Esophagus (tissue), 2 donors: ENCODE measurements around the gene RPH3AL. TPM values are rescaled to one million over a fixed set of nuclear protein-coding genes. Genes with fewer than 3 reads are reported as not detected.
"Not testable (repeated sequence)": the region's sequence is repeated elsewhere in the genome, so short reads cannot be mapped to it uniquely, and the experiment has no call there.

Source experiments
- H3K27ac ChIP-seq, 2 donors: one replicate each; pipeline ENCODE4 v1.5.1; 2013; ENCODE audit warnings: low read depth in 2 of 2, mild to moderate bottlenecking in 2 of 2, inconsistent platforms in 1 of 2, low read length in 1 of 2, moderate library complexity in 1 of 2
- H3K27me3 ChIP-seq, 2 donors: one replicate each; pipeline ENCODE4 v1.6.1; 2013; ENCODE audit warnings: low read length in 2 of 2, control low read depth in 1 of 2, mild to moderate bottlenecking in 1 of 2; ENCODE audit not compliant: insufficient read depth in 2 of 2, control insufficient read depth in 1 of 2
- H3K36me3 ChIP-seq, 2 donors: one replicate each; pipeline ENCODE4 v1.6.1; 2013; ENCODE audit warnings: low read length in 1 of 2; ENCODE audit not compliant: control insufficient read depth in 2 of 2, insufficient read depth in 2 of 2
- H3K4me1 ChIP-seq, 2 donors: one replicate each; pipeline ENCODE4 v1.6.1; 2013; ENCODE audit warnings: low read length in 1 of 2; ENCODE audit not compliant: control insufficient read depth in 2 of 2, insufficient read depth in 2 of 2
- H3K4me3 ChIP-seq, 2 donors: one replicate each; pipeline ENCODE4 v1.5.1; 2013; ENCODE audit warnings: low read length in 2 of 2, mild to moderate bottlenecking in 2 of 2, low read depth in 1 of 2, moderate library complexity in 1 of 2
- H3K9me3 ChIP-seq, 2 donors: one replicate each; pipeline ENCODE4 v1.6.1; 2013; ENCODE audit warnings: mild to moderate bottlenecking in 2 of 2, low read depth in 1 of 2, low read length in 1 of 2, moderate library complexity in 1 of 2; ENCODE audit not compliant: control insufficient read depth in 2 of 2, insufficient read depth in 1 of 2
- WGBS, 2 donors: extraction: QIAGEN DNeasy Blood & Tissue Kit; methylation state at CpG; one replicate each; pipeline ENCODE4 v1.1.7; 2013; 5-methylcytosine and 5-hydroxymethylcytosine counted together
- polyA plus RNA-seq, 2 donors: library from polyadenylated mRNA; stranded (reverse); fragments of 200-250 nt; gene quantifications; one replicate each; pipeline ENCODE4 v1.2.3, GENCODE V29; 2013
- donor health status: healthy with polysubstance abuse.
- donor health status: Bipolar disorder and iron deficiency.

Gene RPH3AL
- polyA plus RNA-seq, 2 donors = 3.2 to 6.1 TPM

- 90% methylated on average over 23 of the region's 23 CpGs for WGBS, 2 donors
- no peaks in the 10 kb centered on the region for H3K36me3 ChIP-seq
- H3K27me3 ChIP-seq = no peaks in the 10 kb centered on the region
- H3K4me1 ChIP-seq = peaks cover 0 to 2% of the 10 kb centered on the region in 2 donors
- H3K9me3 ChIP-seq = no peaks in the 10 kb centered on the region
- H3K4me3 ChIP-seq = no peak overlapping the region
- H3K27ac ChIP-seq = no peak overlapping the region
These were observed 114.3 kb downstream of the RPH3AL start for GRCh38 chr17:238071-238963.

DNA sequence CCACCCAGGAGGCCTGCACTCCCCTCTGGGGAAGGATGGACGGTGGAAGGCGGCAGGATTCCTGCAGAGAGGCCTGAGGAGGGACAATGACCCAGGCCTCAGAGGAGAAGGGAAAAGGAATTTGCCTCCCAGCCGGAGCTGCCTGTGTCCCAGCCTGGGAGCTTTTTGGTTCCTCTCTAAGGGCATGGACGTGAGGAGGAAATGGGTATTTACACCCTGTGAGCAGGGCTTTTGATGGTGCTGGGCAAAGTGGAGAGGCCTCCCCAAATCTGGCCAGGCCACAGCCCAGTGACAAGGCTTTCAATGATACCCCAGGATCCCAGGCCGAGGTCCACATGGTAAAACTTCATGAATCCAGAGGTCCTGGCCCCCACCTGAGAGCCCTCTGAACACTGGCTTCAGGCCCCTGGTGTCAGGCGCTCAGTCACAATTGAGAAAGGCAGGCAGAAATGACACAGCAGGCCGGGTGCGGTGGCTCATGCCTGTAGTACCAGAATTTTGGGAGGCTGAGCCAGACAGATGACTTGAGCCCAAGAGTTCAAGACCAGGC is 115.1 kb downstream of the RPH3AL start:
- no peaks in the 10 kb centered on the region for H3K36me3 ChIP-seq
- peaks cover 0 to 2% of the 10 kb centered on the region in 2 donors for H3K4me1 ChIP-seq
- no peak overlapping the region for H3K4me3 ChIP-seq
- no peaks in the 10 kb centered on the region for H3K9me3 ChIP-seq
- 81 to 85% methylated on average over 8 of the region's 8 CpGs for WGBS, 2 donors
- H3K27ac ChIP-seq = no peak overlapping the region
- H3K27me3 ChIP-seq = no peaks in the 10 kb centered on the region

DNA sequence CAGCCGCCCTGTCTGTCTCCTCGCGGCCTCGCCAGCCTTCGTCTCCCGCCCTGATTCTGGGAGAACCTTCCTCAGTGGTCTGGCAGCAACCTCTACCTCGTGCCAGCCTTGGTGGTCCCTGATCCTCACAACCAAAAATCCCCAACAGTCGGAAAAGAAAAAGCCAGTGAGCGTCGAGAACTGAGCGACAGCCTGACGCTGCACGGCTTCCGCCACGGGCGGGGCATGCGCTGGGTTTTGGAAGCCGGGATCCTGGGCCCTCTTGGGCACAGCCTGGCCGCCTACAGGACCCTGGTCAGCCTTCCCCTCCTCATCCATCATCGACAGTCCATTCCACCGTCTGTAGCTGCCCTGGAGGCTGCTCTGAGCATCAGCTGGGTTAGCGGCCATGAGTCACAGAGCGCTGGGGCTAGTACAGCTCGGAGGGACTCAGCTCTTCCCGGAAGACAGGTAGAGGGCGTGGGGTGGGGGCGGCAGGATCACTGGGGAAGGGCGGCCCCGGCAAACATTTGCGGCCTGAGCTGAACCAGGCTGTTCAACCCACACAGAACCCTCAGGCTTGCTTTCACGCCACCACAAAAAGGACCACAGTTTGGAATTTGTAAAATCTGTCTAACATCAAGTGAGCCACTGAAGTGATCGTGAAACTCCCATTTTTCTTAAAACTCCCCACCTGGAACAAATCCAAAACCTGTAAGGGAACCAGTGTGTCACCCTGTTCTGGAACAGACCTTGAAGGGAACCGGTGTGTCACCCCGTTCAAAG is 115.8 kb downstream of the RPH3AL start:
- WGBS, 2 donors = 87 to 88% methylated on average over 34 of the region's 34 CpGs
- H3K27ac ChIP-seq = no peak overlapping the region
- H3K9me3 ChIP-seq = no peaks in the 10 kb centered on the region

DNA sequence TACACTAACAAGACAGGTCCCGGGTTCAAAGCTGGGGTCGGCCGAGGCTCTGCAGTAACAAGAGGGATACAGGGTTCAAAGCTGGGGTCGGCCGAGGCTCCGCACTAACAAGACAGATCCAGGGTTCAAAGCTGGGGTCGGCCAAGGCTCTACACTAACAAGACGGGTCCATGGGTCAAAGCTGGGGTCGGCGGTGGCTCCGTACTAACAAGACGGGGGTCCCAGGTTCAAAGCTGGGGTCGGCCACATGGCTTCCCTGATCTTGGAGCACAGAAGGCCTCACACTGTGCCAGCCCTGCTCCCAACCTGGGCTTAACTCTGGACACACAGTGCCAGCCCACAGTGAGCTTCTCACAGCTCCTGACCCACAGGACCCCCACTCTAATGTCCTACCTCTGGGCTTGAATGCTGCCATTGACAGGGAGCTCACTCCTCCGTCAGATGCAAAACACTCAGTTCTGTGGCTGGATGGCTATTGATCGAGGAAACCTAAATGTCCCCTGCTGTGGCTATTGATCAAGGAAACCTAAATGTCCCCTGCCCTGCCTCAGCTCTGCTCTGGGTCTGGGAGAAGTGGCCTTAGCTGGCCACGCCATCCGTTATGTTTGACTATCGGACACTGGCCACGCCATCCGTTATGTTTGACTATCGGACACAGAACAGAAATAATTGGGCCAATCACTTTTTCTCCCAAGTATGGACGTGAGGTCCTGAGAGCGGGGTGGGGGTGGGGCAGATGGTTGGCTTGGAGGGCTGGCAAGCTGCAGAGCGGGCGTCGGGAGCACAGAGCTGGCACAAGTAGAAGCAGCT is 116.6 kb downstream of the RPH3AL start:
- H3K27ac ChIP-seq = no peak overlapping the region
- H3K4me3 ChIP-seq = no peak overlapping the region
- H3K36me3 ChIP-seq = no peaks in the 10 kb centered on the region
- H3K4me1 ChIP-seq = peaks cover 0 to 2% of the 10 kb centered on the region in 2 donors
- no peaks in the 10 kb centered on the region for H3K9me3 ChIP-seq
- H3K27me3 ChIP-seq = no peaks in the 10 kb centered on the region
- WGBS, 2 donors = 95 to 96% methylated on average over 26 of the region's 26 CpGs

More for the DNA sequence above, 115.8 kb downstream of the RPH3AL start:
- Histone ChIP-seq H3K4me3 (no peak overlapping the region), H3K27me3 (no peaks in the 10 kb centered on the region), H3K4me1 (peaks cover 0 to 2% of the 10 kb centered on the region in 2 donors), H3K36me3 (no peaks in the 10 kb centered on the region)

DNA sequence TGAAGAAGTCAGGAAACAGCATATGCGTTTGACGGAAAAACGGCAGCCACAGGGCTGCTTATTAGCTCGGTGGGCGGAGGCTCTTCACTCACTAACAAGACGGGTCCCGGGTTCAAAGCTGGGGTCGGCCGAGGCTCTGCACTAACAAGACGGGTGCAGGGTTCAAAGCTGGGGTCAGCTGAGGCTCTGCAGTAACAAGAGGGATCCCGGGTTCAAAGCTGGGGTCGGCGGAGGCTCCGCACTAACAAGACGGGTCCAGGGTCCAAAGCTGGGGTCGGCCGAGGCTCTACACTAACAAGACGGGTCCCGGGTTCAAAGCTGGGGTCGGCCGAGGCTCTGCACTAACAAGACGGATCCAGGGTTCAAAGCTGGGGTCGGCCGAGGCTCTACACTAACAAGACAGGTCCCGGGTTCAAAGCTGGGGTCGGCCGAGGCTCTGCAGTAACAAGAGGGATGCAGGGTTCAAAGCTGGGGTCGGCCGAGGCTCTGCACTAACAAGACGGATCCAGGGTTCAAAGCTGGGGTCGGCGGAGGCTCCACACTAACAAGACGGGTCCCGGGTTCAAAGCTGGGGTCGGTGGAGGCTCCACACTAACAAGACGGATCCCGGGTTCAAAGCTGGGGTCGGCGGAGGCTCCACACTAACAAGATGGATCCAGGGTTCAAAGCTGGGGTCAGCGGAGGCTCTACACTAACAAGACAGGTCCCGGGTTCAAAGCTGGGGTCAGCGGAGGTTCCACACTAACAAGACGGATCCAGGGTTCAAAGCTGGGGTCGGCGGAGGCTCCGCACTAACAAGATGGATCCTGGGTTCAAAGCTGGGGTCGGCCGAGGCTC is 117.4 kb downstream of the RPH3AL start:
- not testable (repeated sequence) for H3K9me3 ChIP-seq, H3K36me3 ChIP-seq, H3K4me1 ChIP-seq, H3K4me3 ChIP-seq, H3K27me3 ChIP-seq, H3K27ac ChIP-seq
- 88 to 90% methylated on average over 47 to 48 of the region's 48 CpGs for WGBS, 2 donors

DNA sequence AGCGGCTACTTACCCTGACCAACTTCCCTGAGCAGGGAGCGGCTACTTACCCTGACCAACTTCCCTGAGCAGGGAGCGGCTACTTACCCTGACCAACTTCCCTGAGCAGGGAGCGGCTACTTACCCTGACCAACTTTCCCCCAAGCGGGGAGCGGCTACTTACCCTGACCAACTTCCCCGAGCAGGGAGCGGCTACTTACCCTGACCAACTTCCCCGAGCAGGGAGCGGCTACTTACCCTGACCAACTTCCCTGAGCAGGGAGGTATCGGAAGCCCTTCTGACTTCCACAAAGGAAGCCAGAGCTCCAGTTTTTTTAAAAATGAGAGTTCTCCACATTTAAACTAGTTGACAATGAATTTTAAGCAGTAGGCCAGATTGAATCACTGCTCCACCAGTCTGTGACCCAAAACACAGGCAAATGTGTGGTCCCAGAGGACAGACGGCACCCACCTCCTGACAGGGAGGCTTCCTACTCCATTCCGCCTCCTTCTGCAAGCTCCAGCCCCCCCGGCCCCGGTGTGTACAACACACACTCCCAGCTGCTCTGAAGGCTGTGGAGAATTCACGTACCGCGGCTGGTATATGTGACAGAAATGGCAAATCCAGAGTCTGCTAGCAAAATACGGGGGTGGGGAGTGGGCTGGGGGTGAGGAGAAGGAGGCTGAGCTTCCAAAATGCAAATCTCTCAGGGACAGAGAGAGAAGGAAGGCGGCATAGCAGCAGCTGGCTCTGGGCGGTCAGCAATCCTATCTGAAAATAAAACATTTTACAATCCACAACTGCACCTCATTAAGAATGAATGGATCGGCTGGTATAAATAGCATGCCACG is 118.2 kb downstream of the RPH3AL start:
- H3K4me3 ChIP-seq, H3K27me3 ChIP-seq, H3K36me3 ChIP-seq, H3K4me1 ChIP-seq, H3K9me3 ChIP-seq: not testable (repeated sequence)
- WGBS, 2 donors = 69 to 73% methylated on average over 18 to 22 of the region's 23 CpGs
- peak overlapping the region; percentile 57 to 74 for H3K27ac ChIP-seq

GRCh38 chr17:233473-233941 is 119.1 kb downstream of the RPH3AL start:
- Histone ChIP-seq H3K27ac (peak overlapping the region; percentile 40 to 78), H3K4me1 (peaks cover 0 to 2% of the 10 kb centered on the region in 2 donors), H3K4me3 (no peak overlapping the region), H3K9me3 (no peaks in the 10 kb centered on the region), H3K36me3 (no peaks in the 10 kb centered on the region), H3K27me3 (no peaks in the 10 kb centered on the region)
- 66 to 75% methylated on average over 9 to 11 of the region's 11 CpGs for WGBS, 2 donors
